Neural cell (in vitro differentiated cells): Measurements from ENCODE around the gene CENPP.

Source experiments
- CTCF ChIP-seq: fragments of 450-650 bp; IDR thresholded peaks from 2 replicates; pipeline ENCODE4 v1.5.1; 2014; ENCODE audit warnings: antibody characterized with exemption, mild to moderate bottlenecking, moderate library complexity; ENCODE audit not compliant: poor library complexity, severe bottlenecking
- EZH2 ChIP-seq: fragments of 200-600, 300-800 bp; shearing (Covaris generic), sonication (generic); IDR thresholded peaks from 2 replicates; pipeline ENCODE4 v1.6.1; 2014; ENCODE audit warnings: antibody characterized with exemption, low read length, borderline replicate concordance, mild to moderate bottlenecking; ENCODE audit not compliant: insufficient read depth, poor library complexity, severe bottlenecking
- MXI1 ChIP-seq: fragments of 450-650 bp; conservative IDR thresholded peaks from 2 replicates; pipeline ENCODE4 v1.6.1; 2014; ENCODE audit warnings: antibody characterized with exemption, mild to moderate bottlenecking; ENCODE audit not compliant: poor library complexity, severe bottlenecking
- POLR2AphosphoS5 ChIP-seq: IDR thresholded peaks from 2 replicates; pipeline ENCODE4 v1.6.1; 2012
- TAF1 ChIP-seq: IDR thresholded peaks from 2 replicates; pipeline ENCODE4 v1.6.1; 2012; ENCODE audit warnings: low read depth

- TF ChIP-seq POLR2AphosphoS5 (no peak), CTCF (no peak), EZH2 (no peak), MXI1 (no peak), TAF1 (no peak)
Measured at GRCh38 chr9:92360083-92360482, 34.3 kb downstream of the CENPP start.
